ELR (cell line): ENCODE data around the gene DNAI2.
A peak's percentile ranks its signal among the peaks of the same experiment; 100 is the strongest.
"Not testable (repeated sequence)": the region's sequence is repeated elsewhere in the genome, so short reads cannot be mapped to it uniquely, and the experiment has no call there.

Source experiments
- DNase-seq: peaks from one replicate; pipeline ENCODE4 v3.0.0-alpha.2; 2015; ENCODE audit warnings: low read depth

Gene DNAI2

DNA sequence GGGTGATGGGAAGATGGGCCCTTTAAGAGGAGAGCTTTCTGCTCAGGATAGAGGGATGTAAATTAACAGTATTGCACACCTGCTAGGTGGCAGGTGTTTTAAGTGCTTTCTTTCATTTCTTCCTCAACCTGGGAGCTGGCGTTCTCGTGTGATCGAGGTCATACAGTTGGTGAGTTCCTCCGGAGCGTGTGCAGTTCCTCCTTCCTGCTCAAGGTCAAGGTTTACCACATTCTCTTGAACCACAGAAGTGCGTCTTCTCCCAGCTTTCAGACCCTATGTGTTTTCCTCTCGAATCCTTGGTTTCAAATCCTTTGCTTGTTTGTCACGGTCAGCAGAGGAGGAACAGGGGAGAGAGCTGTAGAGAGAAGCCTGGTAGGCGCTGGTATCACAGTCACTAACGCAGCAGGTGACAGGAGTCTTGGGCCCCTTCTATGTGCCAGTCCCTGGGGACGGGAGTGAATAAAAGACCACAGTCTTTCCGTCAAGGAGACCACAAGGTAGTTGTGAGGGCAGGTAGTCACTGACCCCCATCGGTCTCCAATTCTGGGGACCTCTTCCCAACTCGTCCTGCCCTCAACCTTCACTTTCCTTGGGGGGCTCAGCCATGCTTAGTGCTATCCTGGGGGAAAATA lies 791 bp downstream of the DNAI2 start:
- DNase-seq, result no peak

DNA sequence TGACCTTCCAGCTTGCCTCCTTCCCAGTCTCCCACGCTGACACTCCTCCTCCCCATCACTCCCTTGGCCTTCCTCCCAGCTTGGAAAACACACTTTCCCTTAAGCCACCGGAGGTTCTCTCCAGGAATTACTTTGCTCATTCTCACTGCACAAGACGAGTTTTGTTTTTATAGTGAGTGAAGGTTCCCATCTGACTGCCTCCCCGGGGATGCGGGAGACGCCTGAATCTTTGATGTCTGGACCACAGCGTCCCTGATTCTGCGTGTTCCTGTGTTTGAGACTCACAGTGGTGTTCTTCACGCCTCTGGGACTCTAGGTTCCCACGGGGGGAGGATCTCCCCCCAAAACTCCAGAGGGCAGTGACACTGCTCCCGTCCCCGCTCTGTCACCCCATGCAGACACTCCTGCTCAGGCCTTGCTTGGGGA lies 2.0 kb downstream of the DNAI2 start:
- no peak for DNase-seq

DNA sequence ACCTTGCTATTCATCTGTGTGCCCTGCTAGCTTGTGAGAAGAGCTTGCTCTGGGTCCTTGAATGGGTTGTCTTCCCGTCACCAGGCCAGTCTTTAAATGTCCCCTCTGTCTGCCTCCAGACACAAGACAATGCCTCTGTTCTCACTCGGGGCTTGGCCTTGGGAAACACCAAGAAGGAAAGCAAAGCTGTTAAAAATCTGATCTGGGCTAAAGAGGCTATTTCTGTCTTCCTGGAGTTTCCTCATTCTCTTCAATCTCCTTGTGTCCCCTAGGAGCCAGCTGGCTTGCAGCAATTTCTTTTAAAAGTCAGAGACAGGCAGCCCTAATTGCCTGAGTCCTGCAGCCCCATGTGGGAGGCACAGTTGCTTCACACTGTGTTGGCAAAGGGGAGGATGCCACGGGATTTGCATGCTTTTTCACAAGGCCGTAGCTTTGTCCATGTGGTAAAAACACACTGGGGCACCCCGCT lies 2.5 kb downstream of the DNAI2 start:
- DNase-seq, result no peak

DNA sequence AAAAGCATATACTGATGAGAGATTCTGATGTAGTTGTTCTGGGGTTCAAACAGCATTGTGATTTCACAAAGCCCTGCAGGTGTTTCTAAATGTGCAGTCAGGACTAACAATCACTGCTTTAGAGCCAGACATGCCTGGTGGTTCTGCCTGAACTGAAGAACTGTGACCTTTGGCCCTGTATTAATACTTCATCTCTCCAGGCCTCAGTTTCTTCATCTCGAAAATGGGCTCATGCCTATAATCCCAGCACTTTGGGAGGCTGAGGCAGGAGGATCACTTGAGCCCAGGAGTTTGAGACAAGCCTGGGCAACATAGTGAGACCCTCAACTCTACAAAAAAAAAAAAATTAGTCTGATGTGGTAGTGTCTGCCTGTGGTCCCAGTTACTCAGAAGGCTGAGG lies 3.9 kb downstream of the DNAI2 start:
- DNase-seq, result no peak

DNA sequence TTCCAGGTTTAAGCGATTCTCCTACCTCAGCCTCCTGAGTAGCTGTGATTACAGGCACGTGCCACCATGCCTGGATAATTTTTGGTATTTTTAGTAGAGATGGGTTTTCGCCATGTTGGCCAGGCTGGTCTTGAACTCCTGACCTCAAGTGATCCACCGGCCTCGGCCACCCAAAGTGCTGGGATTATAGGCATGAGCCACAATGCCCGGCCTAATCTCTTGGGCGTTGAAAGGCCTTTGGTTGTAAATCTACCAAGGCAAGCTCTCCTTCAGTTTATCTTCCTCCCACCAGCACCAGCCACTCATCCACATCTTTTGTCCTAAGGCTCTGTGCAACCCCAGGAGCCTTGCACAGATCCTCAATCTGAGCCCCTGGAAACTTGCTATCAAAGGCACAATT lies 5.6 kb downstream of the DNAI2 start:
- not testable (repeated sequence) for DNase-seq

DNA sequence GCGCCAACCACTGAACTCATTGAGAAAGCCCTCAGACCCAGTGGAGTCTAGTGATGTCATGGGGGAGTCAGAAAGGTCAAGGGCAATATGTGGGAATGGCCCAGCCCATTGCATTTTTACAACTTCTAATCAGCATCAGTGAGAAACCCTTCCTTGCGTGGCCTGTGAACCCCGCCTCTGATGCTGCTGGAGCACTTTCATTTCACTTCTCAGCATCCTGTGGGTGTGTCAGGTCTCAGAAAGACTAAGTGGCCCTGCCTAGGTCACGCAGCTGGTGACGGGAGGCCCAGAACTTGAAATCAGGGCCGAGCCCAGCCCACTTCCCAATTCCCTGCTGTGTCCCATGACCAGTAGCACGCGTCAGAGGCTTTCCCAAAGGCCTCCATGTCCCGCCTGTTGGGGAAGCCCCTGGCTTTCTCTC lies 6.1 kb downstream of the DNAI2 start:
- no peak for DNase-seq

DNA sequence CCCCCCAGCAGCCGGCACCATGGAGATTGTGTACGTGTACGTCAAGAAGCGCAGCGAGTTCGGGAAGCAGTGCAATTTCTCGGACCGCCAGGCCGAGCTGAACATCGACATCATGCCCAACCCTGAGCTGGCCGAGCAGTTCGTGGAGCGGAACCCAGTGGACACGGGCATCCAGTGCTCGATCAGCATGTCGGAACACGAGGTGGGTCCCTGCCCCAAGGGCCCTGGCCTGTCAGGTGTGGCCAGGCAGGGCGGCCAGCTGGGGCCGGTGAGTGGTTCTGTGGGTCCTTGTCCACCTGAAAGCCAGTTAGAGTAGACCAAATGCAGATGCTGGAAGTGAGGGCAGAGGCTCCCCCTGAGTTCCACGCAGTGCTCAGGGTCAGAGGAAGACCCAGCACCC lies 7.8 kb downstream of the DNAI2 start:
- DNase-seq, result no peak

DNA sequence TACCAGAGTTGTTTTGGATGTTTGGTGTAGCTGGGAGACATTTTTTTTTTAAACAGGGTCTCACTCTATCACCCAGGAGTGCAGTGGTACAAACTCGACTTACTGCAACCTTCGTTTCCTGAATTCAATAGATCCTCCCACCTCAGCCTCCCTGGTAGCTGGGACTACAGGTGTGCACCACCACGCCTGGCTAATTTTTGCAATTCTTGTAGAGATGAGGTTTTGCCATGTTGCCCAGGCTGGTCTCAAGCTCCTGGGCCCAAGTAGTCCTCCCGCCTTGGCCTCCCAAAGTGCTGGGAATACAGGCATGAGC lies 8.2 kb downstream of the DNAI2 start:
- DNase-seq, result not testable (repeated sequence)

DNA sequence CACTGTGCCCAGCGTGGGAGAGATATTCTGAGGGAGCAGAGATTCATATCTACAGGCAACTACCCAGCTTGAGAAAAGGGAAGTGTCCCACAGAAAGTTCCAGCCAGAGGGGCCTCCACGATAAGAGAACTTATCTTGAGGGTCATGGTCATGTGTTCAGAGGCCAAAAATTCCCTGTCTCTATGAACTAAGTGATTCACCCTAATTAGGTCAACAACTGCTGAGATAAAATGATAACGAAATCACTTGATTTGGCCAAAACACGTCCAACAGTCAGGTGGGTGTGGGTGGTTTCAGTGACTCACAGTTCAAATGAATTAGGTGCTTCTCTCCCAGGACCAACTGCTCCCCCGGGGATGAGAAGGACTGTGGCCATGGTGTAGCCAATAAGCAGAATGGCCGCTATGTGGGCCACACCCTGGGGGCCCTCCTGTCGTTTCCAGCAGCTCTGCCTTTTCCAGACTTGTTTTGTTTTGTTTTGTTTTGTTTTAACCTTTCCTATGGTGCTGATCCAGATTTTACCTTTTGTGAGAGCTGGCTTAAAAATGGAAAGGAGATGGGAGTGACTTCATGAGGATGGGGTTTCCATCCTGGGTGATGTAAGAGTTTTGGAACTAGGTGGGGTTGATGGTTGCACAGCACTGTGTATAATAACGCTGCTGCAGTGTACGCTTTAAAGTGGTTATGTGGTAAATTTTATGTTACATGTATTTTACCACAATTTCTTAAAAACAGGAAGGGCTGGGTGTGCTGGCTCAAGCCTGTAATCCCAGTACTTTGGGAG lies 8.7 kb downstream of the DNAI2 start:
- no peak for DNase-seq

DNA sequence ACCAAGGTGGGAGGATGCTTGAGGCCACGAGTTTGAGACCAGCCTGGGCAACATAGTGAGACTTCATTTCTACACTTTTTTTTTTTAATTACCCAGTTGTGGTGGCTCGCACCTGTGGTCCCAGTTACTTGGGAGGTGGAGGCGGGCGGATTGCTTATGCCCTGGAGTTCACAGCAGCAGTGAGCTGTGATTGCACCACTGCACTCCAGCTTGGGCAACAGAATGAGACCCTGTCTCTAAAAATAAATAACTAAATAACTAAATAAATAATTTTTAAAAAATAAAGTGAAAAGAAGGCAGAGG lies 9.3 kb downstream of the DNAI2 start:
- no peak for DNase-seq

DNA sequence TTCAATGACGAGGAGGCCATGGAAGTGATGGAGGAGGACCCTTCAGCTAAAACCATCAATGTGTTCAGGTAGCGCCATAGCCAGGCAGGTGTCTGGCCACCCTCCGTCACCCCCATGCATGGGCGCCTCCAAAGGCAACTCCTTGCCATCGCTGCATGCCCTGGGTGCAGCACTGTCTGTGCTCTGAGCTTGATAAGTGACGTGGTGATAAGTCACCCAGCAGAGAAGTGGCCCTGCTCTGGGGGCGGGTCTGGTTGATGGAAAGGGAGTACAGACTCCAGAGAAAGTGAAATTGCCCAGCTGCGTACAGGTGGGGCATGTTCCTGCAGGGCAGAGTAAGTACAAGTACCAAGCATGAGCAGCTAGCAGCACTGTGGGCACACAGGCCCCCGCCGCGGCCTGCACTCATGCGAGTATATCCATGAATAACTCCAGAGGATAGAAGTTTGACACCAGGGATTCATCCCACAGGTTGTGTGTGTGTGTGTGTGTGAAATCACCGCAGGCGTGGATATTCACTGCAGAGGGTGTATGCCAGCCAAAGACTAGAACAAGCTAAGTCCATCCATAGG lies 13.1 kb downstream of the DNAI2 start:
- DNase-seq, result no peak

DNA sequence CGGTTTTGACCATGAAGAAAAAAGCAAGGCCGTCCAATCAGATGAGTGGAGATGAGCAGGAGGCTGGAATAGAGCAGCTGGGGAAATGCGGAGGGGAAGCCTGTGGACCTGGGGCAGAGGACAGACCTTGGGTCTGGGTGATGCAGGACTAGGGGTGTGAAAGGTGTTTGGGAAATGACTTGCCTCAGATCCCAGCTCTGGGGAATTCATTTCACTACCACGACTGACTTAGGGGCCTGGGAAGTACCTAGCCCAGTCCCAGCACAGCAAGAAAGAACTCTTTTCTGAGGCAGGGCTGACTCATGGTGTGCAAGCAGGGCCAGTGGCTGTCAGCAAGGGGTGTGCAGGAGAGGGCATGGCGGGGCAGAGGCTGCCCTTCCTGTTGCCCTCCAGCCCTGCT lies 14.8 kb downstream of the DNAI2 start:
- no peak for DNase-seq

DNA sequence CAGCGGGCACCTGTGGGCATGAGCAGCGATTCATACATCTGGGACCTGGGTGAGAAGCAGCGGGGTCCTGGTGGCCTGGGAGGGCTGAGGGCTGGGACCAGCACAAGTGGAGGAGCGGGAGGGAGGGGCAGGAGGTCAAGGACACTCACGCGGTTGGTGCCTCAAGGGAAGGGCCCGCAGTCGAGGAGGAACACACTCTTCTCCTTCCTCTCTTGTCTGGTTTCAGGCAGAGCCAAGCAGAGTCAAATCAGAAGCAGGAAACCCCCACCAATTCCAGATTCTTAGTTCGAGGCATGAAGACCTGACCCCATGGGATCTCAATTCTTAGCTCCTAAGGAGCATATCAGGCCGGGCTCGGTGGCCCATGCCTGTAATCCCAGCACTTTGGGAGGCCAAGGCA lies 15.7 kb downstream of the DNAI2 start:
- no peak for DNase-seq

DNA sequence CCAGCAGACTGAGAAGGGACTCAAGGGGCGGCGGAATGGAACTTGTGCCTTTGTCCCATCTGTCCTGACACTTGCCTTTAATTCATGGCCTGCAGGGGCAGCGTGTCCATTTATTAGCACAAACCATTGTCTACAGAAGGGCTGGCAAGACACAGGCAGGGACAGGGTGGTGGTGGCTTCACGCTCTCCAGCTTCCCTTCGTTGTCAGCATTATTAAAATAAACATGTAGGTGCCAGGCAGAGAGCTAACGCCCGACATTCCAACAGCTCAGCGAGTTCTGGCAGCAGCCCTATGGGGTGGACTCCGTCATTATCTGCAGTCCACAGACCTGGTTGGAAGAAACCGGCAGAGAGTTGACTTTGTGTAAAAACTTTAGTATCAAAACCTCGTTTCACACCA lies 16.3 kb downstream of the DNAI2 start:
- no peak for DNase-seq

DNA sequence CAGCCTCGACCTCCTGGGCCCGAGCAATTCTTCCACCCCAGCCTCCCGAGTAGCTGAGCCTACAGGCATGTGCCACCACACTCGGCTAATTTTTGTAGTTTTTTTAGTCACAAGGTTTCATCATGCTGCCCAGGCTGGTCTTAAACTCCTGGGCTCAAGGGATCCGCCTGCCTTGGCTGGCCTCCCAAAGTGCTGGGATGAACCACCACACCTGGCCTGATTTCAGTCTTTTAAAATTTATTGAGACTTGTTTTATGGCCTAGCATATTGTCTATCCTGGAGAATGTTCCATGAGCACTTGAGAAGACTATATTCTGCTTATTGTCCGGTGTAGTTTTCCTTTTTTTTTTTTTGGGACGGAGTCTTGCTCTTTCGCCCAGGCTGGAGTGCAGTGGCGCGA lies 18.5 kb downstream of the DNAI2 start:
- DNase-seq, result no peak

DNA sequence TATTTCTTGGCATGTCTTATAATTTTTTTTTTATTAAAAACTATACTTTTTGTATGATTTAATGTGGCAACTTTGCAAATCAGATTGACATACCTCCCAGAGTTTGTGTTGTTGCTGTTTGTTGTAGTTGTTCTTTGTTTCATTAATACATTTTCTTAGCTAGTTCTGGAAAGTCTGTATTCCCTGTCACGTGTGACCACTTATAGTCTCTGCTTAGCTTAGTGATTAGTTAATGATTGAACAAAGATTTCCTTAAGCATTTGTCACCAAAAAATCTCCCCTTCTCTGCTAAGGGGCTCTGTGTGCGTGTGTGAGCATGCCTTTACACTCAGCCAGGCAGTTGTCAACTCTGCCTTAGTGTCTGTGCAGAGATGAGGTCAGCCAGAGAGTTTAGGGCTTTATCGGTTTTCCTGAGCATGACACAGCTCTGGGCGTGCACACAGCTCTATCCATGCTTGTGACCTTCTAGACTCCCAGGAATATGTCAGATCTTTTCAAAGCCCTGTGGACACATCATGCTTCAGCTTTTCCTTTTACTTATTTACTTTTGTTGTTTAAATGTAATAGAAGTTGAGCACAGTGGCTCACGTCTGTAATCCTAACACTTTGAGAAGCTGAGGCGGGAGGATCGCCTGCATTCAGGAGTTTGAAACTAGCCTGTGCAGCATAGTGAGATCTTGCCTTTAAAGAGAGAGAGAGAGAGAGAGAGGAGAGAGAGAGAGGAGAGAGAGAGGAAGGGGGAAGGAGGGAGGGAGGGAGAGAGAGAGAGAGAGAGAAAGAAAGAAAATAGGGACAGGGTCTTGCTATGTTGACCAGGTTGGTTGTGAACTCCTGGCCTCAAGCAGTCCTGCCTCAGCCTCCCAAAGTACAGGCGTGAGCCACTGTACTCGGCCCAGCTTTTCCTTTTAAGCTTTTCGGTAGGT lies 21.9 kb downstream of the DNAI2 start:
- no peak for DNase-seq

DNA sequence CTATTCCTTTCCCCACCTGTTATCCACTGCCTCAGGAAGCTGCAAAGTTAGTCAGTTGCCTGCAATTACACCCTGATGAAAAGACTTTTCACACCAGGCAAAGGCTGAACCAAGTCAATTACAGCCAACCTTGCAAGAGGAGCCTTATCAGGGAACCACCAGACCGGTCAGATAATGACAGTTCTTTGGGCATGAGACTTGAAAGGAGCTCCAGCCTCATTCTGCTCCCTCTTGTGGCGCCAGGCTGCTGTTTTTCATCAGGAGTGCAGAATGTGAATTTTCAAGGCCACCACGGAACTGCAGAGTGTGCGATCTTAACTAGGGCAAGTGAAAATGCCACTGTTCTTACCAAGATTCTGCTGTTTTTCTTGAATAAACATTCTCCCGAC lies 22.5 kb downstream of the DNAI2 start:
- peak; percentile 36 for DNase-seq

DNA sequence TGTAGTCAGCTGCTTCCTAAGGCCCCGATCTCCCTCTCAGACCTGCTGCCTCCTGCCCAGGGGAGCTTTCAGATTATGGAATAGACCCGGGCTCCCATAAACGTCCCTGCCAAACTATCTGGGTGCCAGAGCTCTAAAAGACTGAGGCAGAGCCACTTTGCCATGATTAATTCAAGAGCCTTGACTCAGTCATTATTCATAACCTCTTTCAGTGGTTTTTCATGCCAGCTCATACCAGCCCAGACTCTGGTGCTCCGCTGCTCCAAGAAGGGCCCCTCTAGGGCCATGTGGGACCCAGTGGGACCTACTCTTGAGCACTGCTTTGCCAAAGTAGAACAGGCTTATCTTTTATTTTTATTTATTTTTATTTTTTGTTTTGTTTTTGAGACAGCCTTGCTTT lies 23.9 kb downstream of the DNAI2 start:
- peak; percentile 24 for DNase-seq

DNA sequence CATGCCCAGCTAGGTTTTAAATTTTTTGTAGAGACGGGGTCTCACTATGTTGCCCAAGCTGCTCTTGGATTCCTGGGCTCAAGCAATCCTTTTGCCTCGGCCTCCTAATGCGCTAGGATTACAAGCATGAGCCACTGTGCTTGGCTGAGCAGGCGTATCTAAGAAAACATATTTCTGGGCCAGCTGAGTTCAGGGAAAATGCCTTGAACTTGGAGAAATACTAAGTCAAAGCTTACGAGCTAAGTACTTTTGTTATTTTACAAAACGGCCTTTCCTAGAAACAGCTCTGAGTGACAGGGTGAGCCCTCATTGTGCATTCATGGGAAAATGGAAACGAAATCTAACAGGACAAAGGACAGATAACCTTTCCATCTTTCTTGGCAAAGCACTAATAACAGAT lies 24.7 kb downstream of the DNAI2 start:
- DNase-seq, result no peak

DNA sequence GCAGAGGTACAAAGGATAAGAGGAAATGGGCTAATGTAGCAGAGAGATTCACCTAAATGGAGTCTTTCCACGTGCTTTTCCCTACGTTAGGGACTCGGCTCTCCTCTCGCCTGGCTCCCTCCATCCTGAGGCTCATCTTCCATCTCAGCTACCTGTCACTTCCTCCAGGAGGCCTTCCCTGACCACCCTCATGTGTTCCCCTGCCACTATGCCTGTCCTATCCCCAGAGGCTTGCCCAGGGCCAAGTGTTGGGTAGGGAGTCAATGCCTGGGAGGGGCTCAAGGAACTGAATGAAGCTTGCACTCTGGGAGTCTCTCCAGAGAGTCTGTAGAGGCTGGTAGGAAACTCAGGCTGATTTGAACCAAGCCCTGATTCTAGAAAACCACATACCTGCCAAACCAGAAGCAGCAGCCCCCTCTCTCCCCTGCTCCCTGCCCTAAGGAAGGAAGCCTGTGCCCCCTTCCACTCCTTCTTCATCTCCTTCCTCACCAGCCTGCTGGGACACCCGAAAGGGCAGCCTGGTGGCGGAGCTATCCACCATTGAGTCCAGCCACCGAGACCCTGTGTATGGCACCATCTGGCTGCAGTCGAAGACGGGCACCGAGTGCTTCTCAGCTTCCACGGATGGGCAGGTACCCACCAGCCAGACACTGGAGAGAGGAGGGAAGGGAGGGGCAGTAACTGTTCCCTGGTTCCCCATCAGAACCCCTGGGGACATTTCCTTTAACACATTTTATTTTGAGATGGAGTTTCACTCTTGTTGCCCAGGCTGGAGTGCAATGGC lies 25.4 kb downstream of the DNAI2 start:
- no peak for DNase-seq

DNA sequence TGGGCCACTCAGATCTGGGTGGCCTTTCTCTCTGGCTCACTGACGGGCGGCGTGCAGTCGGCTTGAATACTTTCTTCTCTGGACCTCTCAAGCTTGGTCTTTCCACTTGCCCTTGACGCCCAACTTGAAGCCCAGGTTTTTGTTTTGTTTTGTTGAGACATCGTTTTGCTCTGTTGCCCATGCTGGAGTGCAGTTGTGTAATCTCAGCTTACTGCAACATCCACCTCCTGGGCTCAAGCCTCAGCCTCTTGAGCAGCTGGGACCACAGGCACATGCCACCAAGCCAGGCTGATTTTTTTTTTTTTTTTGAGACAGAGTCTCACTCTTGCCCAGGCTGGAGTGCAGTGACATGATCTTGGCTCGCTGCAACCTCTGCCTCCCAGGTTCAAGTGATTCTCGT lies 29.3 kb downstream of the DNAI2 start:
- no peak for DNase-seq

DNA sequence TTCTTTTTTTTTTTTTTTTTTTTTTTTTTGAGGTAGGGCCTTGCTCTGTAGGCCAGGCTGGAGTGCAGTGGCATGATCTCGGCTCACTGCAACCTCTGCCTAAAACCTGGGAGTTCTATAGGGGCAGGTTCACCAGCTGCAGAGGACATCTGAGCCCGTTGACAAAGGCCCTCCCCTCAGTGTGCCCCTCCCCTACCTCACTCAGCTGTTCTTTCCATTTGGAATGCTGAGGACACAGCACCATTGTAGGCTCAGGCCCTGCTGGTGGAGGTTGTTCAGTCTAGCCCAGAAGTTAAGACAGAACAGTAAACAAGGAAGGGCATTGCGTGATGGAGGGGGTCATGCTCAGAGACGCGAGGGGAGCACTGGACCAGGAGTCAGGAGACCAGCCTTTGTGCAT lies 30.1 kb downstream of the DNAI2 start:
- no peak for DNase-seq
